CD4-positive, alpha-beta T cell treated with Interferon gamma for 1 hour (primary cell): ENCODE results near the gene BICDL2.
A peak's percentile ranks its signal among the peaks of the same experiment; 100 is the strongest.

Experiments used
- DNase-seq: peaks from one replicate; pipeline ENCODE4 v3.0.0-alpha.2; 2020

BICDL2 gene

GRCh38 chr16:2980227-2981176 is 56.2 kb downstream of the BICDL2 start, which contains the start of gene PKMYT1:
Gene PKMYT1, minus strand, starts transcription at chr16:2980446. Its CDS starts 789 bp downstream, at chr16:2979657.
- peak; percentile 92 for DNase-seq

GRCh38 chr16:2979669-2980226 is 57.0 kb downstream of the BICDL2 start:
- DNase-seq = no peak
